ENCODE results near the gene HSPA12A.

Gene HSPA12A

DNA sequence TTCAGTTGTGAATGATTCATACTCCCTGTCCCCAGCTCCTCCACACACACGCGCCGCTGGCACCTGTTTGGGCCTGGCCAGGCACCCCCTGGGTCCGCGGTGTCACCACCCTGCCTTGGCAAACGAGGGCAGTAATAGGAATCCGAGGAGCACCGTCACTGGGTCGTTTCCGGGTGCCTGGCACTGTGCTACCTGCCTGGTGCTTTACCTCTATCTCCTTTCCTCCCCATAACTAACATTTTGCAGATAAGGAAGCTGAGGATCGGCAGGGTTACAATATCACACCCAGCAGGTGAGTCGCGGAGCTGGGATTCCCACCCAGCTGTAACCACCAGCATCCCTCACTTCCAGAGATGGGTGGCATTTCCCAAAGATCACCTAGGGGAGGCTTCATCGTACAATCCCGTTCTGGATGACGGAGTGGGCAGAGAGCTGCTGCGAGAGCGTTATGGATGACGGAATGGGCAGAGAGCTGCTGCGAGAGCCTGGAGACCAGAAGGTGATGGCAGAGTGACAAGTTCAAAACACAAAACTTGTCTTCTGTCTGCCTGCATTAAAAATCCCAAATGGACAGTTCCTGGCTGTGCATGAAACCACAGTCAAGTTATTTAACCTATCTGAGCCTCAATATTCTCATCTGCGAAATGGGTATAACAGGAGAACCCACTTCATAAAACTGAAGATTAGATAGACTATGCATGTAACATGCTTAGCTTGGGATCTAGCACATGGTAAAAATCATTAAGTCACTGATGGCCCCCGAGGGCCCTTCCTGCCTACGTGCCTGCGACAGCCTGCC lies 1.1 kb upstream of the HSPA12A start:
- DNase-seq (ENCODE audit: low read depth): no peak

DNA sequence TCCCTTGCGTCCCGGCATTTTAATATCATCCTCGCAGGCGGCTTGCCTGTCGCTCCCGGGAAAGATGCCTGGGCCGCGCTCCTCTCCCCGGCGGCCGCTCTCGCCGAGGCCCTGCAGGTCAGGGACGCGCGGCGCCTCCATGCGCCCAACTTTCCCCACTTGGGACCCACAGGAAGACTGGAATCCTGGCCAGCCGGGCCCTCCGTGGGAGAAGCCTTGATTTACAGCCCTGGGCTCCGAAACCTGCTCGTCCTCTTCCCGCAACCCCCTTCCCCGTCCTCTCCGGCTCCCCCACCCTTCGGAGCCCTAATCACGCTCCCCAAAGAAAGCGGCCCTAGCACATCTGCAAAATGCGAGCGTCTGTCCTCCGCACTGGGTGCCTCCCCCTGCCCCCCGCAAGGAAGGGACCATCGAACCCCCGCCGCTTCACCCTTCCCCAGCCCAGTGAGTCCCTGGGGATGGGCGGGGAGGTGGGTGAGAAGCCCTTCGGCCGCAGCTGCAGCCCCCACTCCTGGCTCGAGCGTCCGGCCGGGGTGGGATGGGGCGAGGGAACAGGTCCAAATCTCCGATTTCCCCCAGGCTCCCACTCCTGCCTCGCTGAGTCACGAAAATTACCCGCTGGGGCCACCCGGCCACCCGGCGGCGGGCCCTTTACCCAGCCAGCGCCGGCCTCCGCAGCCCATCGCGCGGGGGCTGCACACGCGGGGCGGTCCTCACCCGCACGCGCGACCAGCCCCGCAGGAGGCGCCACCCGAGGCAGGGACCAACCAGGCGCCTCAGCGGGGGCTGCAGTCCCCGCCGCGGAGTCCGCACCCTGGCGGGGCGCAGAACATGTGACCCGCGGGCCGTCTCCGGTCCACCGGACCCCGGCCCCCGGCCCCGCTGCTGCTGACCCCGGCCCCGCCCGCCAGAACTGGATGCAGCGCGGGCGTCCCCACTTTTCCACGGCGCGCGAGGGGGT lies 695 bp downstream of the HSPA12A start:
- DNase-seq (ENCODE audit: low read depth): no peak

DNA sequence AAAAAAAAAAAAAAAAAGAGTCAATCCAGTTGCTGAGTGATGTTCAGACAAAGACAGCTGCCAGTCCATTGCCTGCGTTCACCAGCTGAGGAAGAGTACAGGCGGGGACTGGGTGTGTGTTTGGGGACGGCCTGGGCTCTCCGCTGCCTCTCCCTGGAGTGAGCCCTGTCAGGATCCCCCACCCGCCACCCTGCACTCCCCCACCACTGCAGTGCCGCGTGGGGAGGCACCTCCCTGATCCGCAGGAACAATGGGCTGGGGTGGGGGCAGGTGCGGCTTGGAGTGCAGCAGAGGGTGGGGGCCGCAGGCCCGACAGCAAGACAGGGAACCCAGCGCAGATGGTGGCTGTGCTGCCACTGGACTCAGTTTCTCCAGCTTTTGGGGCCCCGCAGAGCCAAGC lies 1.4 kb downstream of the HSPA12A start:
- no peak for DNase-seq (ENCODE audit: low read depth)

DNA sequence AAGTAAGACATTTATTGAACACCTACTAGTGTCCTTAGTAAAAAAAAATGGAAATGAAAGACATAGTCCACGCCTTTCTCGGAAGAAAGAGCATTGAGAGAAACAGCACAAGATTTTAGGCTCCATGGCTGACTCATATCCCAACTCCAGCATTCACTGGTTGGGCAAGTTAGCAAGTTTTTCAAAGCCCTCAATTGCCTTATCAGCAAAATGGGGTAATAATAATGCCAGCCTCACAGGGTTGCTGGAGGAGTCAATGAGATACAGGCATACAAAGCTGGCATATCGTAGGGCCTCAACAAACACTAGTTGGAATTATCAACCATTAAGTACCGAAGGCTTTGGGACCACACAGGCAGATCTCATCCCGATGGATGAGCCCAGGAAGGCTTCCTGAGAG lies 4.0 kb downstream of the HSPA12A start:
- no peak for DNase-seq (ENCODE audit: low read depth)

DNA sequence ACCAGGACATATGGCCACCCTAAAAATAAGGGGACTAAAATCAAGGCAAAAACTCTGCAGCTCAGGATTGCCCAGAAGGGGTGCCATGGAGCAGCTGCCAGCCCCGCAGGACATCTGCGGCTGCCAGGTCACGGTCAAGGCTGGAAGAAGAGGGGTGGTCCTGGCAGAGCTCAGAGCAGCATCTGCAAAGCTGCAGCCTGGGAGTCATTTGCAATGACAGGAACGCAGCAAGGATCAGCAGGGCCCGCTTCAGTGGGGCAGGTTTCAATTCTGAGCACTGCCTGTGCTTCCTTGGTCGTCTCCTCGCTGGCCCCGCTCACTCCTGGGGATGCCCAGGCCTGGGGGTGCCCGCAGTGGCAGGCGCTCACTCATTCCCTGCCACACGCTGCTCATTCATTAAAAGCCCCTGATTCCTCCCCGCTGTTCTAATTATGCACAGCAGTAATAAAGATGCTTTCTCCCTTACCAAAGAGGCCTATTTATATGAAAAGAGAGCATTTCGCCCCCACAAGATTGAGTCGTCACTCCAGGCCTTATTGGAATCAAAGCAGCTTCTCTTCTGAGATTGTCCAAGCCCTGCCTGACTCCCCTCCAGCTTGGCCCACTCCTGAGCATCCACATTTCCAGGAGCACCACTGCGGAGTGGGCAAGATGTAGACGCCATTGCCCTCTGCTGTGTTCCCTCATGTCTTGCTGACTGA lies 4.6 kb downstream of the HSPA12A start:
- no peak for DNase-seq (ENCODE audit: low read depth)

GRCh38 chr10:116733566-116733965 lies 8.8 kb downstream of the HSPA12A start:
- no peak for DNase-seq (ENCODE audit: low read depth)

GRCh38 chr10:116732573-116732972 lies 9.8 kb downstream of the HSPA12A start:
- DNase-seq (ENCODE audit: low read depth): no peak

DNA sequence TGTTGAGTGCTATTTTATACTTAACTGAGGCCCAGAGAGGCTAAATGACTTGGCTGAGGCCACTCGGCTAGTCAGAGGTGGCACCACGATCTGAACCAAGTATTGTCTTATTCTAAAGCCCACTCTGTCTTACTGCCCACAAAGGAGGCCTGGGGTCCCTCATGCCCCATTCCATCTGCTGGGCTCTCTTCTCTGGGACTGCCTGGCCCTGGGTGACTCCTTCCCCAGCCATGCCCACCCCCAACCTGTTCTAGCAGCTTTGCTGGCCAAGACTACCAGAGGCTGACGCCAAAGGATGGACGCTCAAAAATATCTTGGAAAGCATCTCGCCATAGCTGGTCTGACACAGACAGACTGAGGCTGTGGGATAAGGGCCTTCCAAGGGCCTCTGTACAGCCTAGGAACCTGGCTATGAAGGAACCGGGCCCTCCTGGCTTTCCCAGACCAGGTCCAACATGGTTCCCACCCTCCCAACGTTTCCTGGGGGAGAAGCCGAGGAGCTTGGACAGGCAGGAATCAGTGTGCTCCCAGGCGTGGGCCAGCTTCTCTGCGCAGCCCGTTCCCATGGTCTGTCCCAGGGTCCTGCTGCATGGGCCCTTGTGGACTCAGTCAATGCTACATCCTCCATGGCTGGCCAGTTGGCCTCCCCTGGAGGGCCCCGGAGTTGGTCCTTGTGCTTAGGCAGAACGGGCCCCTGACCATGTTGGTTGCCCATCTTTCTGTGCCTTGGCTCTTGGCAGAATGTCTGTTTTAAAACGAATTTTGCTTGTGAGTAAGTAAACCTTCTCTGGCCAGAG lies 11.7 kb downstream of the HSPA12A start:
- DNase-seq (ENCODE audit: low read depth): no peak

DNA sequence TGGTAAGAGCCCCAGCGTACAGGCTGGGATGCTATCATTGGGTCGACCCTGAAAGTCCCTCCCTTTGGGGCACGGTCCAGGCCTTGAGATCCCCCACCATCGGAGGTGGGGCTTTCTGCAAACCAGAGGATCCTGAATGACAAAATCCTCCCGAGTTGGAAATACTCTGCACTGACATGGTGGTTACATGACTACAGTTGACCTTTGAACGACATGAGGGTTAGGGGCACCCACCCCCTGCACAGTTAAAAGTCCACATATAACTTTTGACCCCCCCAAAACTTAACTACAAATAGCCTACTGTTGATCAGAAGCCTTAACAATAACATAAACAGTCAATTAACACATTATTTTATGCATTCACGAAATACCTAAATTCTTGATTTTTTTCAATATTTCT lies 13.1 kb downstream of the HSPA12A start:
- no peak for DNase-seq (ENCODE audit: low read depth)

DNA sequence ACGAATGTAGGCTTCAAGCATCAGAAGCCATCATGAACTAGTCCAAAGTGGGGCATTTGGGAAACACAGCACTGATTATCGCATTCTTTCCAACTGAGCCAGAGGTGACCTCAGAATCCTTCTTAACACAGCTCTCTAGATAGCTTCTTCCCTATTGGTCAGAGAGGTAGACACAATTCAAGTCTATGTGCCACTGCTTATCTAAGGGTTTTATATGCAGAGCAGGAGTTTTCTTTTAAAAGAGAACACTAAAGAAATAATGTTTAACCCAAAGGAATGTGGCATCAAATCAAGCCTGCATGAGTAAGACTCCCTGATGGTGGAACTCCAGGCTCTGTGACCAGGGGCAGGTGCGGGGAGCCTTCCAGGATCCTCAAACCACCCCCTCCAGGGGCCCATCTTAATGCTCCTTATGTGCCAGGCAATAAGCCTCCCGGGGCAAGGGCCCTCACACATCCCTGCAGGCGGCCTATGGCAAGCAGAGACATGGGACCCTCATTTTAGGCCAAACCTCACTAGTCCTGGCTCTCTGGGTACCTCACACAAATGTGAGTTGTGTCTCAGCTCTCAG lies 13.8 kb downstream of the HSPA12A start:
- no peak for DNase-seq (ENCODE audit: low read depth)

GRCh38 chr10:116723428-116724281 lies 18.7 kb downstream of the HSPA12A start:
- DNase-seq (ENCODE audit: low read depth): no peak

DNA sequence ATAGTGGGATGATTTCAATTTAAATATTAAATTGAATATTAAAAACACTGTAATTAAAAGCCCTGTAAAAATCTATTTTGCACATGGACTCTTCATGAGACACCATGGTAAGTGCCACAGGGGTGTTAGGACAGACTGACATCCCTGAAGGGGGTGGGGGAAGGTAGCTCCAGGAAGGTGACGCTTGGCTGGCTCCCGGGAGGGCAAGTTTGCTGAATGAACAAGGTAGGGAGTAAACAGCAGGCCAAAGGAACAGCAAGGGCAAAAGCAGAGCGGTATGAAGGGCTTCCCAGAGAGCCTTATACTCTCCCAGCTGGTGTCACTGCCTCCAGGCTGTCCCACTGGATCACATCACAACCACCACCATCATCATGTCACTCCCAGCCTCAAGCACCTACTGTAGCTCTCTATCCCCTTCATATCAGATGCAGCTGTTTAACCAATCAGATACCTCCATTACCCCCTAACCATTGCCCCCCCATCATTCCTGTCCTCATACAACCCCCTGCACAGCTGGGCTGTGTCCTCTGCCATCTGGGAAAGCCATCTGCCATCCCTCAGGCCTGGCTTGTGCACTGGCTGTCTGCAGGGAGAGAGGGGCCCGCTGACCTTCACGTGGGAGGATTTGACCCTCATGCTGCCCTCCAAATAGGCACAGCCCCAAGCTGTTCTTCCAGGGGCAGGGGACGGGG lies 19.5 kb downstream of the HSPA12A start:
- DNase-seq (ENCODE audit: low read depth): no peak

- no peak for DNase-seq (ENCODE audit: low read depth)
Observed at GRCh38 chr10:116721547-116722392, 20.6 kb downstream of the HSPA12A start.

GRCh38 chr10:116720668-116721546 lies 21.5 kb downstream of the HSPA12A start:
- no peak for DNase-seq (ENCODE audit: low read depth)

DNA sequence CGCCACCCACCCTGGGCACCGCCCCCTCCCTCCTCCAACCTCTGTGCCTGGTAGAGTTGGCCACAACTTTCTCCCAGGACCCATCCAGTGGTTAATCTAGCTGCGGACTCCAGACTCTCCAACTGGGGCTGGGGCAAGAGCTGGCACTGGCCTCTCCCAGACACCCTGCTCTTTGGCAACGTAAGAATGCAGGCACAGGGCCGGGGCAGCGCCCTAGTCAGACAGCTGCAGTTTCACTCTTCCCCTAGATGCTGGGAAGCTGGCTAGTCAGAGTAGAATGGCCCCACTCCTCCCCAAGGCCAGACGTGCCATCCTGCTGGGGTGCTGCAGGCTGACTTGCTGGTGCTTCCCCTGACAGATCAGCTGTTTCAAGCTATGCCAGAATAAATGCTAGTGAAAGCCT lies 22.1 kb downstream of the HSPA12A start:
- no peak for DNase-seq (ENCODE audit: low read depth)

DNA sequence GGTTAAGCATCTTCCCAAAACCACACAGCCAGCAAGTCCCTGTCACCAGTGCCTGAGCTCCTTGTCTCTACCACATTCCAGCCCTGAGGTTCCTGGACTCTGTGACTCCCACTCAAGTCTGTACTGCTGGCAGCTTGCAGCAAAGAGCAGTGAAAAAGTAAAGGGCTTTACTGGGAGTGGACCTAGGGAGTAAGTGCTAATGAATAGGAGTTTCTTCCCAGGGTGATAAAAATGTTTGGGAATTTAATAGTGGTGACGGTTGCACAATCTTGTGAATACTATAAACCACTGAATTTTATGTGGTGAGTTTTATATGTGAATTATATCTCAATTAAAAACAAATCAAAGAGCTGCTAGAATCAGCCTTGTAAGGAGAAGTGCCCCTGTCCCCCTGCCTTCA lies 22.6 kb downstream of the HSPA12A start:
- DNase-seq (ENCODE audit: low read depth): no peak

- DNase-seq (ENCODE audit: low read depth): no peak
Observed at GRCh38 chr10:116718058-116718457, 24.3 kb downstream of the HSPA12A start.

DNA sequence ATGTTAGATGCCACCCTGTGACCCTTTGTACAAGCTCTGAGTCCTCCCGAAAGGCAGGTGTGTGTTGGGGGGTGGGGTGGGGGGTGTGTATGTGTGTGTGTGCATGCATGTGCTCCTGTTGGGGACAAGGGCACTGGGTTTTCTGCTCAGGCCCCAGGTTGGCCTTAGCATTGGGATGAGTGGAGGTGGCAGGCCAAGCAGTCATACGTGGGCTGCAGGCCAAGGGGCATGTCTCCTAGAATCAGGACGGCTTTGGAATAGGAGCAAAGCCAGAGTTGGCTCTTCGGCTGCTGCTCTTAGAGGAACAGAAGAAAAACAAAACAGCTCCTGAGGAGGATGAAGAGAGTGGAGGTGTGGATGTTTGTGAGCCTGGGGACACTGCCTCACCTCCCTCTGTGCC lies 26.0 kb downstream of the HSPA12A start:
- DNase-seq (ENCODE audit: low read depth): no peak
